Thymus (tissue), 11 donors: ENCODE measurements around the gene VWA3B. TPM values are rescaled to one million over a fixed set of nuclear protein-coding genes. Genes with fewer than 3 reads are reported as not detected.

ENCODE experiments used
- DNase-seq, 9 donors: peaks; one replicate each; pipeline ENCODE4 v3.0.0-alpha.2; 2013; ENCODE audit warnings: low spot score in 9 of 9, low read depth in 6 of 9, missing footprints in 1 of 9
- H3K27ac ChIP-seq, 2 donors: one replicate each; pipeline ENCODE4 v1.5.1; 2013; ENCODE audit warnings: control low read depth in 1 of 2, low read depth in 1 of 2, low read length in 1 of 2, mild to moderate bottlenecking in 1 of 2, moderate library complexity in 1 of 2
- H3K27me3 ChIP-seq, 2 donors: one replicate each; pipeline ENCODE4 v1.5.1; 2013; ENCODE audit warnings: low read length in 1 of 2; ENCODE audit not compliant: control insufficient read depth in 2 of 2, insufficient read depth in 1 of 2
- H3K36me3 ChIP-seq, 2 donors: one replicate each; pipeline ENCODE4 v1.5.1; 2013; ENCODE audit warnings: low read length in 1 of 2, mild to moderate bottlenecking in 1 of 2, moderate library complexity in 1 of 2; ENCODE audit not compliant: control insufficient read depth in 2 of 2, insufficient read depth in 2 of 2
- H3K4me1 ChIP-seq, 2 donors: one replicate each; pipeline ENCODE4 v1.5.1; 2013; ENCODE audit warnings: low read length in 2 of 2; ENCODE audit not compliant: control insufficient read depth in 2 of 2, insufficient read depth in 2 of 2
- H3K4me3 ChIP-seq, 2 donors: one replicate each; pipeline ENCODE4 v1.5.1; 2013; ENCODE audit warnings: low read length in 2 of 2, control low read depth in 1 of 2, mild to moderate bottlenecking in 1 of 2
- H3K9me3 ChIP-seq, 2 donors: one replicate each; pipeline ENCODE4 v1.5.1; 2013; ENCODE audit warnings: low read length in 1 of 2, mild to moderate bottlenecking in 1 of 2; ENCODE audit not compliant: control insufficient read depth in 2 of 2, insufficient read depth in 1 of 2
- WGBS: extraction: QIAGEN DNeasy Blood & Tissue Kit; methylation state at CpG from one replicate; pipeline ENCODE4 v1.1.7; 2013; 5-methylcytosine and 5-hydroxymethylcytosine counted together
- polyA plus RNA-seq: library from polyadenylated mRNA; stranded (reverse); fragments of 200-250 nt; gene quantifications from one replicate; pipeline ENCODE4 v1.2.3, GENCODE V29; 2013
- total RNA-seq: library from RNA; stranded (reverse); fragments of 120-200 nt; gene quantifications from one replicate; pipeline ENCODE4 v1.2.4, GENCODE V29; 2013
- donor health status: healthy.

Gene VWA3B
- total and polyA plus RNA-seq, 2 donors = 0.30 to 3.2 TPM

DNA sequence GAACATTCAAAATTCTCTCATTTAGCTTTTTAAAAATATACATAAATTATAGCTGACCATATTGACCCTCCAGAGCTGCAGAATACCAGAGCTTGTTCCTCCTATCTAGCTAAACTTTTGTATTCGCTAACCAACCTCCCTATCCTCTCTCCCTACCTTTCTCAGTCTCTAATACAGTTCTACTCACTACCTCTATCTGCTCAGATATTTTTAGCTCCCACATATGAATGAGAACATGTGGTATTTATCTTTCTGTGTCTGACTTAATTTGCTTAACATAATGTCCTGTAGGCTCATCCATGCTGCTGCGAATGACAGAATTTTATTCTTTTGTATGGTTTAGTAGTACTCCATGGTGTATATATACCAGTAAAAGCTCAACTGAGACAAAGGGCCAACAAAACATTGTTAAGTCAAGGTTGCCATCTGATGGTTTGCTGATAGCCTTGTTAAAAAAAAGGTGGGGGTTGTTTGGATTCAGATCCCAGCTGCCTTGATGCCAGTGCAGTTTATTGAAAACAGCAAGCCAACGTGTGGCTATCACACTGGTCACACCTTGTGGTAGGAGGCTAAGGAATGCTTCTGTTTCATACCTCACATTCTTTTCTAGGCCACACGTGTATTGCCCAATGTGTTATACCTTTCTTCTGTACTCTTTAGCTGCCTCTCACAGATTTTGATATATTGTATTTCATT lies 101.5 kb downstream of the VWA3B start:
- H3K27ac ChIP-seq = no peak overlapping the region
- 90% methylated on average over 4 of the region's 4 CpGs for WGBS
- no peak overlapping the region for H3K4me3 ChIP-seq
- H3K36me3 ChIP-seq = no peaks in the 10 kb centered on the region
- H3K4me1 ChIP-seq = no peaks in the 10 kb centered on the region
- H3K9me3 ChIP-seq = no peaks in the 10 kb centered on the region
- no peak for DNase-seq
- no peaks in the 10 kb centered on the region for H3K27me3 ChIP-seq

DNA sequence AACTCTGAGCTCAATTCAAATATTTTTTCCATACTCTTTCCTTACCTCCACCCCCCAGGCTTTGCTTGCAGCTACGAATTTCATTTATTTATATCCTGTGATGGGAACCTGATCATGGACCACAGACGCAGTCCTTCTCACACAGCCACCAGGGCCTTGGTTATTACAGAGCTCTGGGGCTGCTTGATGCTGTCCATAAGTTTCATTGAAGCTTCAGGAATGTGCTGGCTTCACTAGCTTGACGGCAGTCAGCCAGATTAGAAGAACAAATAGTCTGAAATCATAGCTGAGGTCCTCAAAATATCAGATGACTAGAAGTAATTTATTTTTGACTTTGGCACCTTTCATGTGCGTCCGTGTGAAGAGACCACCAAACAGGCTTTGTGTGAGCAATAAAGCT lies 104.9 kb downstream of the VWA3B start:
- Histone ChIP-seq H3K4me3 (no peak overlapping the region), H3K4me1 (no peaks in the 10 kb centered on the region), H3K36me3 (no peaks in the 10 kb centered on the region), H3K27ac (no peak overlapping the region), H3K27me3 (peaks cover 0 to 2% of the 10 kb centered on the region in 2 donors), H3K9me3 (no peaks in the 10 kb centered on the region)
- no peak for DNase-seq
- WGBS = 87% methylated on average over 5 of the region's 5 CpGs

DNA sequence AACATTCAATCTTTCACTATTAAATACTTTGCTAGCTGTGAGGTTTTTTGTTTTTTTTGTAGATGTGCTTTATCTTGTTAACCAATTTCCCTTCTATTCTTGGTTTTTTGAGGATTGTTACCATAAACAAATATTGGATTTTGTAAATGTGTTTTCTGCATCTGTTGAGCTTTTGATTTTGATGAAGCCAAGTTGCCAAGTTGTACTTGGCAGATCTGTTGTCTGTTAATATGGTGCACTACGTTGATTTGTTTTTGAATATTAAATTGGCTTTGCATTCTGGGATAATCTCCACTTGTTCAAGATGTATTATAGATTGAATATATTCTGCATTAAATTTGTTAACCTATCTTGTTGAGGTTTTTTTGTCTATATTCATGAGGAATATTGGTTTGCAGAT lies 114.6 kb downstream of the VWA3B start:
- Histone ChIP-seq H3K27ac (no peak overlapping the region), H3K27me3 (no peaks in the 10 kb centered on the region), H3K4me1 (no peaks in the 10 kb centered on the region), H3K36me3 (no peaks in the 10 kb centered on the region), H3K4me3 (no peak overlapping the region), H3K9me3 (no peaks in the 10 kb centered on the region)
- 95% methylated on average over 1 of the region's 1 CpG for whole genome bisulfite sequencing
- DNase-seq = no peak

DNA sequence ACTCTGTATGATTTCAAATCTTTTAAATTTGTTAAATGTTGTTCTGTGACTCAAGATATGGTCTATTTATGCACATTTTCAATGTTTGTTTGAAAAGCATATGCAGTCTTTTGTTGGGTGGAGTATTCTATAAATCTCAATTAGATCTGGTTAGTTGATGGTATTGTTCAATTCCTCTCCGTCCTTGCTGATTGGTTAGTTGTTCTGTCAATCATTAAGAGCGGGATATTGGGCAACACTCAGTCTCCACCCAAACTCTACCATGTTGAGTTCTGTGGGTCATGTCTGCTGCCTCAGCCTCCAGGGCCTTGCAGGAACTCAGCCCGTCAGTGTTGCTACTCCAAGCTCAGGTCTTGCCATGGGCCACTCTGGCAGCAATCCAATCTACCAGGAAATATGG lies 118.9 kb downstream of the VWA3B start:
- DNase-seq = no peak
- H3K4me1 ChIP-seq = no peaks in the 10 kb centered on the region
- no peaks in the 10 kb centered on the region for H3K36me3 ChIP-seq
- no peak overlapping the region for H3K4me3 ChIP-seq
- no peaks in the 10 kb centered on the region for H3K9me3 ChIP-seq
- WGBS = 96% methylated on average over 3 of the region's 3 CpGs
- no peak overlapping the region for H3K27ac ChIP-seq
- peaks cover 0 to 2% of the 10 kb centered on the region in 2 donors for H3K27me3 ChIP-seq

DNA sequence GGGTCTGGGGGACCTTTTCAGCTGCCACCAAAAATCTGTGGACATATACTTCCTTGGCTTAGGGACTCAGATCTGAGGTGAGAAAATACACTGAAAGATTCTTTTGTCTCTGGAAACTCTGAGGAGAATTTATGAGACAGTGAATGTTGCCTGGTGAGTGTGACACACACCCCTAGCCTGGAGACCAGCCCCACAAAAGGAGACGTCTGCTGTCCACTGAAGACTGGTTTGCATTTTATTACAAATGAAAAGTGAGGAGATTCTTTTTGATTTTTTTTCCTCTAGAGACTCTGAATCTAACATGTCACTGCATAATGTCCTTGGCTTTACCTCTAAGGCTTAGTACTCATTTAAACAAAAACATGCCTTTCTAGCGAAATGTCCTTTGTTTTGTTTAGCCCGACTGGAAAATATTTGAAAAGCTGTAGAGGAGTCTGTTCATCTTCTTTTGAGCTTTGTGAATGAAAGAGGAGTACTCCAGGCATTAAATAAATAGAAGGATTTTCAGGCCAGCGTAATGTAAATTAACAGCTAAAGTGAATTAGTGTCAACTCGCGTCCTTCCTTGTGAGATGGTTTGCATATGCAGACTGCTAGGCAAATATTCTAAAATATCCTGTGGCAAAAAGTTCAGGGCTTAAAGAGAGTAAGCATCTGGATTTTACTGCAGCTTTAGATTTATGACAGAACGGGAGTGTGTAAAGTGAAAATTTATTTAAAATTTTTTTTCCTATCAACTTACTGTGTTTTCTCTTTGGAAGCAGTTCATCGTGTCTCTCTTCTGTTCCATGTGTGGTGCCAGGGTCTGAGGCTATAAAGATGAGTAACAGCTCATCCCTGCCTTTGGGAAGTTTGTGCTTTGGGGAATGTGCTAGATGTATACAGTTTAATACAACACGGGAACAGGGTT lies 125.4 kb downstream of the VWA3B start:
- no peaks in the 10 kb centered on the region for H3K4me1 ChIP-seq
- no peak overlapping the region for H3K4me3 ChIP-seq
- no peak for DNase-seq
- WGBS = 85% methylated on average over 9 of the region's 9 CpGs
- H3K36me3 ChIP-seq = no peaks in the 10 kb centered on the region
- H3K27ac ChIP-seq = no peak overlapping the region
- H3K27me3 ChIP-seq = peaks cover 0 to 8% of the 10 kb centered on the region in 2 donors
- H3K9me3 ChIP-seq = no peaks in the 10 kb centered on the region

DNA sequence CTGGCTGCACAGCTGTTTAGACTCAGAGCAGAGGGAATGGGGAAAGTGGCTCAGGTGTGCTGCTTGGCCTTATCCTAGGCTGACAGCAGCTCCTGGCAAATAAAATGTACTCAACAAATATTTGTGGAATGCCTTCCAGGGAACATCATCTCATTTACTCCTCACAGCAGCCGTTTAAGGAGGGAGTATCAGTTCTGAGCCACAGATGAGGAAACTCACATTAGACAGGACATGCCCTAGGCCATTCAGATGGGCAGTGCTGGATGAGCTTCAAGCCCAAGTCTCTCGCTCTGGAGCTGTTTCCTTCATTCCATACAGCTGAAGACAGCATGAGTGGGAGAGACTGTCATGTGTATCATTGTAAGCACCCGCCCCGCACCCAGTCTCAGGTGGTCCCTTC lies 129.6 kb downstream of the VWA3B start:
- 86% methylated on average over 4 of the region's 4 CpGs for WGBS
- no peaks in the 10 kb centered on the region for H3K4me1 ChIP-seq
- H3K27ac ChIP-seq = no peak overlapping the region
- no peaks in the 10 kb centered on the region for H3K36me3 ChIP-seq
- peaks cover 0 to 1% of the 10 kb centered on the region in 2 donors for H3K9me3 ChIP-seq
- H3K4me3 ChIP-seq = no peak overlapping the region
- H3K27me3 ChIP-seq = peaks cover 0 to 6% of the 10 kb centered on the region in 2 donors
- DNase-seq = no peak

DNA sequence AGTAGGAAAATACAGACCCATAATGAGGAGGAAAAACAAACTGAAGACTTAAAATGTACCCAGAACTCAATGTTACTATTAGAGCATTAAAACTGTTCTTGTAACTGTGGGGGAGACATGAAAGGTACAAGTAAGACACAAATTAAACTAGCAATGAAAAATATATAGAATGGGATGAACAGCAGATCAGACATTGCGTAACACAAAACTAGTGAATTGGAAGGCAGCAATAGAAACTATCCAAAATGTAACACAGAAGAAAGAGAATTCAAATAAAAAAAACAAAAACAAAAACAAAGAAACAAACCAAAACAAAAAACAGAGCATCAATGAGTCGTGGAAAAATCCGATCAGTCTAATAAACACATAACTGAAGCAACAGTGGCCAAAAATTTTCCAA lies 132.2 kb downstream of the VWA3B start:
- H3K27ac ChIP-seq = no peak overlapping the region
- H3K4me1 ChIP-seq = no peaks in the 10 kb centered on the region
- 97% methylated on average over 3 of the region's 3 CpGs for WGBS
- peaks cover 0 to 1% of the 10 kb centered on the region in 2 donors for H3K9me3 ChIP-seq
- no peaks in the 10 kb centered on the region for H3K36me3 ChIP-seq
- no peak for DNase-seq
- no peaks in the 10 kb centered on the region for H3K27me3 ChIP-seq
- H3K4me3 ChIP-seq = no peak overlapping the region

DNA sequence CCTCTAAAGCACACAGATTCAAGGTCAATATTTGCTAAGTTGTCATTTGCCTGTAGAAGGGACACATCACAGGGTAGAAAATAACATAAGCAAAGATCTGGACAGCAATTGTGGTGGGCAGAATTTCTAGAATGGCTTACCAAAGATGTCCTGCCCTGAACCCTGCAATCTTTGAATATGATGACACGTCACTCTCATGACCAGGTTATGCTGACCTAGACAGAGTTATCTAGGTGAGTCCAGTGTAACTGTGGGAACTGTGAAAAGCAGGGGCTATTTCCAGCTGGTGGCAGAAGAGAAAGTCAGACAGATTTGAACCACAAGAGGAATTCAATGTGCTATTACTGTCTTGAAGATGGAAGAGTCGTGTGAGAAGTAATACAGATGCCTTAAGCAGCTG lies 147.0 kb downstream of the VWA3B start:
- Histone ChIP-seq H3K27me3 (peaks cover 0 to 3% of the 10 kb centered on the region in 2 donors), H3K36me3 (no peaks in the 10 kb centered on the region), H3K4me3 (no peak overlapping the region), H3K9me3 (no peaks in the 10 kb centered on the region), H3K4me1 (no peaks in the 10 kb centered on the region), H3K27ac (no peak overlapping the region)
- WGBS = 87% methylated on average over 2 of the region's 2 CpGs
- no peak for DNase-seq

DNA sequence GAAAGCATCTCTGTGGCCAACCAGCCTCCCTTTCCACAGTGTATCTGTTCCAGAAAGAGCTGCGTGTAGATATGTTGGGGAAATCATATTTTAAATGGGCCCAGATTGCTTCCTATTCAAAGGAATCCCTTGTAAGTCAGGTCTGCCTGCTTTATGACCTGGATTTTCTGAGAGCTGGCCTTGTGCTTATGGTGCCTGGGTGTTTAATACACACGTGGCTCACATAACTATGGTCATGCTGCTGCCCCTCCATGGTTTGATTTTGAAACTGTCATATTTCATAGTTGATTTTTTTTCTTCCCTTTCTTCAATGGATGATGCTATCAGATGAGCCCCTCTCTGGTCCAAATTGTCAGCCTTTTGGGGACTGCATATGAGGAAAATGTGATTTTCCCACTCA lies 147.8 kb downstream of the VWA3B start:
- WGBS = 78% methylated on average over 2 of the region's 2 CpGs
- DNase-seq = no peak

More for the DNA sequence above, 147.8 kb downstream of the VWA3B start:
- Histone ChIP-seq H3K4me3 (no peak overlapping the region), H3K27ac (no peak overlapping the region), H3K4me1 (no peaks in the 10 kb centered on the region), H3K27me3 (no peaks in the 10 kb centered on the region), H3K36me3 (no peaks in the 10 kb centered on the region), H3K9me3 (no peaks in the 10 kb centered on the region)
